Measurements from ENCODE around the gene MEF2A. TPM values are rescaled to one million over a fixed set of nuclear protein-coding genes. Genes with fewer than 3 reads are reported as not detected.

Gene MEF2A
- total and polyA plus RNA-seq, 10 of the 15 experiments (the other 5 are each of a cell fraction or from before 2014, with no cell fraction given) = 7.2 to 46.7 (median 35.9) TPM

DNA sequence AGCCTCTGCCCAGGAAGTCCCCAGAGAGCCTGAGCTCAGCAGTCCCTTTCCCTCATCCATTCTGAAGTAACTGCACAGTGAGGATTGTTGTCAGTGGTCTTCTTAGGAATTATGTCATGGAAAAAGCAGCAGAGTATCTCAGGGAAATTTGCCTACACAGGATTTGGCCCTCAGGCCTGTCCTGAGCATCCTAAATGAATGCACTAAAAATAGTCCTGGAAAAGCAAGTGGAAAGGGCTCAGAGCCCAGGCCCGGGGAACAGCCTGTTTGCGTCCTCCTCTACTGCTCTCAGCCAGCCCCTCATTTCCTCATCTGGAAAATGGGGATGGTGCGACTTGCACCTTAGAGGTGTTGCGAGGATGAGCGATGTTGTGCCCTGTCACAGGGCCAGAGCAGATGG lies 145.8 kb downstream of the MEF2A start:
- H3K36me3 ChIP-seq (ENCODE audit: control insufficient read depth in 2 of 2, insufficient read depth in 2 of 2, low read length in 1 of 2) = peaks cover 3 to 34% of the 10 kb centered on the region in 2 experiments
- peaks cover 14% of the 10 kb centered on the region for H3K4me1 ChIP-seq (ENCODE audit: control insufficient read depth, insufficient read depth, low read length)
- no peaks in the 10 kb centered on the region for H3K27me3 ChIP-seq (replicated peaks in 1 of 2; ENCODE audit: control insufficient read depth in 2 of 2, insufficient read depth in 2 of 2, low read length in 1 of 2)
- ATAC-seq (no peak), DNase-seq (ENCODE audit: low read depth, low spot score) (no peak), FAIRE-seq (no peak)
- ChIA-PET SMC1A (ENCODE audit: uncharacterized antibody, unreplicated experiment) (no interaction called here), CTCF (no interaction called here), RAD21 (ENCODE audit: unreplicated experiment) (no interaction called here), POLR2A (no interaction called here)
- no TSS peak for BruUV-seq (replicated peaks)
- H3K9me3 ChIP-seq (replicated peaks; ENCODE audit: control insufficient read depth, insufficient read depth, low read length) = no peaks in the 10 kb centered on the region
- H3K4me3 ChIP-seq = no peak overlapping the region
- 85% methylated on average over 5 of the region's 5 CpGs for WGBS (ENCODE audit: insufficient coverage, insufficient replicate concordance, low lambda C conversion rate, missing lambda C conversion rate)
- H2AFZ ChIP-seq (ENCODE audit: control insufficient read depth, low read depth, low read length) = no peak overlapping the region
- TF ChIP-seq ZNF207 (IDR thresholded peaks at IDR 0.05; ENCODE audit: borderline replicate concordance) (no peak), HCFC1 (IDR thresholded peaks at IDR 0.05; ENCODE audit: low read length) (no peak), FOS (IDR thresholded peaks at IDR 0.05; ENCODE audit: borderline replicate concordance, extremely low read depth, insufficient read length) (no peak), RCOR1 (conservative IDR thresholded peaks at IDR 0.05; ENCODE audit: low read depth, low read length) (no peak), NR2C2 (IDR thresholded peaks at IDR 0.05; ENCODE audit: borderline replicate concordance, control insufficient read depth, insufficient read length, low read depth) (no peak), TCF7 (IDR thresholded peaks at IDR 0.05; ENCODE audit: borderline replicate concordance) (no peak), USF1 (IDR thresholded peaks at IDR 0.05; ENCODE audit: borderline replicate concordance, extremely low read length, insufficient read depth, low read depth, low read length) (no peak), BRCA1 (IDR thresholded peaks at IDR 0.05; ENCODE audit: low read depth, low read length) (no peak), RAD21 (IDR thresholded peaks at IDR 0.05; ENCODE audit: insufficient read depth, low read depth, low read length) (no peak), TCF3 (IDR thresholded peaks at IDR 0.05; ENCODE audit: borderline replicate concordance, insufficient read depth, low read depth, low read length) (no peak), EZH2 (IDR thresholded peaks at IDR 0.05; ENCODE audit: borderline replicate concordance, control insufficient read depth, low read depth, low read length) (no peak), POLR2AphosphoS5 (IDR thresholded peaks at IDR 0.05; ENCODE audit: low read length) (no peak), CEBPB (IDR thresholded peaks at IDR 0.05; ENCODE audit: borderline replicate concordance in 1 of 2, low read depth in 2 of 2, low read length in 2 of 2) (no peak)
- TF ChIP-seq, protein P1, sequence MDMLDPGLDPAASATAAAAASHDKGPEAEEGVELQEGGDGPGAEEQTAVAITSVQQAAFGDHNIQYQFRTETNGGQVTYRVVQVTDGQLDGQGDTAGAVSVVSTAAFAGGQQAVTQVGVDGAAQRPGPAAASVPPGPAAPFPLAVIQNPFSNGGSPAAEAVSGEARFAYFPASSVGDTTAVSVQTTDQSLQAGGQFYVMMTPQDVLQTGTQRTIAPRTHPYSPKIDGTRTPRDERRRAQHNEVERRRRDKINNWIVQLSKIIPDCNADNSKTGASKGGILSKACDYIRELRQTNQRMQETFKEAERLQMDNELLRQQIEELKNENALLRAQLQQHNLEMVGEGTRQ (IDR thresholded peaks at IDR 0.05; ENCODE audit: borderline replicate concordance, low read depth, low read length) = no peak
- TF ChIP-seq, protein P2, sequence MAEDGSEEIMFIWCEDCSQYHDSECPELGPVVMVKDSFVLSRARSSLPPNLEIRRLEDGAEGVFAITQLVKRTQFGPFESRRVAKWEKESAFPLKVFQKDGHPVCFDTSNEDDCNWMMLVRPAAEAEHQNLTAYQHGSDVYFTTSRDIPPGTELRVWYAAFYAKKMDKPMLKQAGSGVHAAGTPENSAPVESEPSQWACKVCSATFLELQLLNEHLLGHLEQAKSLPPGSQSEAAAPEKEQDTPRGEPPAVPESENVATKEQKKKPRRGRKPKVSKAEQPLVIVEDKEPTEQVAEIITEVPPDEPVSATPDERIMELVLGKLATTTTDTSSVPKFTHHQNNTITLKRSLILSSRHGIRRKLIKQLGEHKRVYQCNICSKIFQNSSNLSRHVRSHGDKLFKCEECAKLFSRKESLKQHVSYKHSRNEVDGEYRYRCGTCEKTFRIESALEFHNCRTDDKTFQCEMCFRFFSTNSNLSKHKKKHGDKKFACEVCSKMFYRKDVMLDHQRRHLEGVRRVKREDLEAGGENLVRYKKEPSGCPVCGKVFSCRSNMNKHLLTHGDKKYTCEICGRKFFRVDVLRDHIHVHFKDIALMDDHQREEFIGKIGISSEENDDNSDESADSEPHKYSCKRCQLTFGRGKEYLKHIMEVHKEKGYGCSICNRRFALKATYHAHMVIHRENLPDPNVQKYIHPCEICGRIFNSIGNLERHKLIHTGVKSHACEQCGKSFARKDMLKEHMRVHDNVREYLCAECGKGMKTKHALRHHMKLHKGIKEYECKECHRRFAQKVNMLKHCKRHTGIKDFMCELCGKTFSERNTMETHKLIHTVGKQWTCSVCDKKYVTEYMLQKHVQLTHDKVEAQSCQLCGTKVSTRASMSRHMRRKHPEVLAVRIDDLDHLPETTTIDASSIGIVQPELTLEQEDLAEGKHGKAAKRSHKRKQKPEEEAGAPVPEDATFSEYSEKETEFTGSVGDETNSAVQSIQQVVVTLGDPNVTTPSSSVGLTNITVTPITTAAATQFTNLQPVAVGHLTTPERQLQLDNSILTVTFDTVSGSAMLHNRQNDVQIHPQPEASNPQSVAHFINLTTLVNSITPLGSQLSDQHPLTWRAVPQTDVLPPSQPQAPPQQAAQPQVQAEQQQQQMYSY (CRISPR knock-in tag; IDR thresholded peaks at IDR 0.05) = no peak
- intact Hi-C loops (cut with micrococcal nuclease; ENCODE audit: unreplicated experiment) = no loop called here
- no peaks in the 10 kb centered on the region for H3K79me2 ChIP-seq (ENCODE audit: control insufficient read depth, insufficient read depth, low read length)
- H4K20me1 ChIP-seq (ENCODE audit: control insufficient read depth, insufficient read depth) = peaks cover 3% of the 10 kb centered on the region; the same call in 1 of the 2 replicates
- no peak overlapping the region for H3K4me2 ChIP-seq (ENCODE audit: control insufficient read depth, insufficient read depth)
- no peak overlapping the region for H3K27ac ChIP-seq (ENCODE audit: control insufficient read depth, insufficient read depth)
- H3K9ac ChIP-seq (ENCODE audit: control insufficient read depth, insufficient read depth, low read length) = no peak overlapping the region
- in situ Hi-C loops (cut with MboI) = no loop called here
